ENCODE results near the gene ATP2A1. TPM values are rescaled to one million over a fixed set of nuclear protein-coding genes. Genes with fewer than 3 reads are reported as not detected.

The ATP2A1 gene
- total and polyA plus RNA-seq, 2 of the 13 experiments (the other 11 are each of a cell fraction or from before 2014, with no cell fraction given) = 3.2 to 12.5 TPM

- TF ChIP-seq ZBTB40 (IDR thresholded peaks at IDR 0.05) = peak; percentile 57
- TF ChIP-seq ZBTB40 (CRISPR knock-in tag; IDR thresholded peaks at IDR 0.05) = no peak; the same call in 1 of the 2 replicates
- 0 out of 2 replicates have a peak, but pooled peaks have one; percentile 6 for TF ChIP-seq ZNF121 (CRISPR knock-in tag; IDR thresholded peaks at IDR 0.05)
- TF ChIP-seq BATF2 (CRISPR knock-in tag; IDR thresholded peaks at IDR 0.05) = 0 out of 2 replicates have a peak, but pooled peaks have one; percentile 49
- TF ChIP-seq HNF1B (CRISPR knock-in tag; IDR thresholded peaks at IDR 0.05) = peak; percentile 96
- TF ChIP-seq ZNF142 (CRISPR knock-in tag; IDR thresholded peaks at IDR 0.05) = peak; percentile 49; the same call in 1 of the 2 replicates
- TF ChIP-seq ZNF260 (CRISPR knock-in tag; IDR thresholded peaks at IDR 0.05; ENCODE audit: borderline replicate concordance, low read depth) = no peak
- TF ChIP-seq ZNF580 (CRISPR knock-in tag; IDR thresholded peaks at IDR 0.05; ENCODE audit: borderline replicate concordance, low read depth) = peak; percentile 36; the same call in 1 of the 2 replicates
- TF ChIP-seq KDM1A (CRISPR knock-in tag; IDR thresholded peaks at IDR 0.05) = no peak
- peak; percentile 35; the same call in 1 of the 2 replicates for TF ChIP-seq GATAD2A (CRISPR knock-in tag; IDR thresholded peaks at IDR 0.05)
Observed at GRCh38 chr16:28950648-28951409, 72.5 kb downstream of the ATP2A1 start, which contains the start of gene NFATC2IP (continued).

All from HepG2 (cell line).